CD4-positive, alpha-beta T cell treated with Interleukin-2 at 100 ng/mL for 4 hours (primary cell): Measurements from ENCODE around the gene SLC37A1.

Experiments
- DNase-seq: peaks from one replicate; pipeline ENCODE4 v3.0.0-alpha.2; 2020; ENCODE audit warnings: low spot score

Gene SLC37A1

GRCh38 chr21:42578761-42579415, 65.2 kb downstream of the SLC37A1 start:
- DNase-seq = no peak

GRCh38 chr21:42579456-42580075, 65.9 kb downstream of the SLC37A1 start:
- no peak for DNase-seq

- DNase-seq = no peak
These were observed 66.6 kb downstream of the SLC37A1 start for GRCh38 chr21:42580076-42580792.

GRCh38 chr21:42580793-42581321, 67.2 kb downstream of the SLC37A1 start:
- no peak for DNase-seq

- DNase-seq = no peak
These were observed 67.8 kb downstream of the SLC37A1 start for GRCh38 chr21:42581336-42581992.

GRCh38 chr21:42581993-42582786, 68.5 kb downstream of the SLC37A1 start:
- DNase-seq = no peak

GRCh38 chr21:42582787-42583476, 69.3 kb downstream of the SLC37A1 start:
- no peak for DNase-seq

- no peak for DNase-seq
These were observed 70.0 kb downstream of the SLC37A1 start for GRCh38 chr21:42583477-42584295.

- DNase-seq = no peak
These were observed 70.6 kb downstream of the SLC37A1 start for GRCh38 chr21:42584296-42584641.

- no peak for DNase-seq
These were observed 72.2 kb downstream of the SLC37A1 start for GRCh38 chr21:42585881-42586280.

GRCh38 chr21:42586406-42586805, 72.8 kb downstream of the SLC37A1 start:
- DNase-seq = no peak

GRCh38 chr21:42587036-42587435, 73.4 kb downstream of the SLC37A1 start:
- DNase-seq = no peak

- DNase-seq = no peak
These were observed 76.9 kb downstream of the SLC37A1 start for GRCh38 chr21:42590431-42591131.

GRCh38 chr21:42591170-42591869, 77.7 kb downstream of the SLC37A1 start:
- DNase-seq = no peak

- DNase-seq = no peak
These were observed 78.6 kb downstream of the SLC37A1 start for GRCh38 chr21:42592156-42592820.

GRCh38 chr21:42593007-42593814, 79.6 kb downstream of the SLC37A1 start:
- DNase-seq = peak; percentile 66

GRCh38 chr21:42594616-42595282, 81.1 kb downstream of the SLC37A1 start:
- no peak for DNase-seq
